ENCODE measurements around the gene WSCD1. TPM values are rescaled to one million over a fixed set of nuclear protein-coding genes. Genes with fewer than 3 reads are reported as not detected.

WSCD1 gene
- total RNA-seq, 1 experiment from 2014 or later, result 57.0 TPM

DNA sequence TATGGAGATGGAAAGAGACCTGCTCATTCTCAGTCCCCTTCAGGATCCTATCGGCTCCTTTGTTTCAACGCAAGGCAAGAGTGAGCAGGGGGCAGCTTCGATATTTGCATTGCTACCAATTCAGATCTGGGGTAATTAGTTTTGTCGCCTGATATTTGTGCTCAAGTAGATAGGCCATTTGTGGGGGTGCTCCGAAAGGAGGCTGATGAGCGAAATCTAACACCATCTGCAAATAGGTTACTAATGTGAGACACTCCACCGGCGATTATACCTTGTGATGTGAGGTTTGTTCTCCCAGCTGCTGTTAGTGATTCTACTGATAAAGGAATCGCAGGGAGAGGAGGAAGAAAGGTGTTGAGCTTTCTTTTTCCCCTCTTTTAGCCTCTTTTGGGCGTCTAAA, 31.5 kb downstream of the WSCD1 start:
- CTCF ChIA-PET, result no interaction called here
- intact Hi-C loops (cut with micrococcal nuclease), result no loop called here
- peaks cover 22% of the 10 kb centered on the region for H3K36me3 ChIP-seq (ENCODE audit: low read depth, low read length)
- no peak overlapping the region for H3K4me3 ChIP-seq (ENCODE audit: low read length)
- DNase-seq (no peak), ATAC-seq (no peak)
- no peaks in the 10 kb centered on the region for H3K9me2 ChIP-seq (replicated peaks; ENCODE audit: low read length)
- H3K9me3 ChIP-seq (ENCODE audit: low read length), result no peaks in the 10 kb centered on the region
- H3K4me1 ChIP-seq (ENCODE audit: insufficient read depth, low read length), result peaks cover 21% of the 10 kb centered on the region
- BruUV-seq (replicated peaks), result no TSS peak
- H3F3A ChIP-seq (ENCODE audit: low read length, unreplicated experiment), result no peaks in the 10 kb centered on the region
- POLR2A ChIA-PET (ENCODE audit: unreplicated experiment), result interaction anchor here (0.6 kb wide), 1 partner anchor 411 kb away, joined by 3 read pairs; no protein-coding TSS in a partner anchor
- H3K27me3 ChIP-seq (ENCODE audit: low read length), result no peaks in the 10 kb centered on the region
- no peaks in the 10 kb centered on the region for H4K20me1 ChIP-seq (ENCODE audit: low read length)
- no peak overlapping the region for H3K4me2 ChIP-seq (ENCODE audit: low read length)
- H3K9ac ChIP-seq (ENCODE audit: low read length), result no peak overlapping the region
- no peak for TF ChIP-seq EZH2phosphoT487 (IDR thresholded peaks at IDR 0.05; ENCODE audit: borderline replicate concordance, low read length)
- TF ChIP-seq, protein P1, sequence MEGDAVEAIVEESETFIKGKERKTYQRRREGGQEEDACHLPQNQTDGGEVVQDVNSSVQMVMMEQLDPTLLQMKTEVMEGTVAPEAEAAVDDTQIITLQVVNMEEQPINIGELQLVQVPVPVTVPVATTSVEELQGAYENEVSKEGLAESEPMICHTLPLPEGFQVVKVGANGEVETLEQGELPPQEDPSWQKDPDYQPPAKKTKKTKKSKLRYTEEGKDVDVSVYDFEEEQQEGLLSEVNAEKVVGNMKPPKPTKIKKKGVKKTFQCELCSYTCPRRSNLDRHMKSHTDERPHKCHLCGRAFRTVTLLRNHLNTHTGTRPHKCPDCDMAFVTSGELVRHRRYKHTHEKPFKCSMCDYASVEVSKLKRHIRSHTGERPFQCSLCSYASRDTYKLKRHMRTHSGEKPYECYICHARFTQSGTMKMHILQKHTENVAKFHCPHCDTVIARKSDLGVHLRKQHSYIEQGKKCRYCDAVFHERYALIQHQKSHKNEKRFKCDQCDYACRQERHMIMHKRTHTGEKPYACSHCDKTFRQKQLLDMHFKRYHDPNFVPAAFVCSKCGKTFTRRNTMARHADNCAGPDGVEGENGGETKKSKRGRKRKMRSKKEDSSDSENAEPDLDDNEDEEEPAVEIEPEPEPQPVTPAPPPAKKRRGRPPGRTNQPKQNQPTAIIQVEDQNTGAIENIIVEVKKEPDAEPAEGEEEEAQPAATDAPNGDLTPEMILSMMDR (conservative IDR thresholded peaks at IDR 0.05; ENCODE audit: low read depth, low read length), result no peak
- no peak for TF ChIP-seq EZH2 (IDR thresholded peaks at IDR 0.05; ENCODE audit: low read length, unreplicated experiment)
- H2AFZ ChIP-seq (ENCODE audit: low read length), result no peak overlapping the region
- no peaks in the 10 kb centered on the region for H3K79me2 ChIP-seq (ENCODE audit: low read length)
- no peak overlapping the region for H3K27ac ChIP-seq (ENCODE audit: low read length)

DNA sequence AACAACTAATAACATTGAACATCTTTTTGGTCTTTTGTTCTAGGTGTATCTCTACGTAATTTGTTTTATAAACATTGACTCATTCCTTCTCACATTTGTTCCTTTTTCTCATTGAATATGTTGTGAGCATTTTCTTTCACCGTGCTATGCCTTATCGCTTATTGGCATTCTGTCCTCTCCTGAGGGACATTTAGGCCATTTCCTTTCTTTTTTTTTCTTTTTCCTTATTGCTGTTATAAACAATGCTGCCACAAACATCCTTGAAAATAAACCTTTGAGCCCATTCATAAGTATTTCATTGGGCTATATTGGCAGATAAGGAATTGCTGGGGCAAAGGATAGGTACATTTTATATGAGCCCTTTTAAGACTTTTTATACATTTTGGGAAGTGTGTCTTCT, 32.4 kb downstream of the WSCD1 start:
- no peaks in the 10 kb centered on the region for H3F3A ChIP-seq (ENCODE audit: low read length, unreplicated experiment)
- no peaks in the 10 kb centered on the region for H4K20me1 ChIP-seq (ENCODE audit: low read length)
- peaks cover 21% of the 10 kb centered on the region for H3K4me1 ChIP-seq (ENCODE audit: insufficient read depth, low read length)
- H3K27me3 ChIP-seq (ENCODE audit: low read length), result no peaks in the 10 kb centered on the region
- peaks cover 19% of the 10 kb centered on the region for H3K36me3 ChIP-seq (ENCODE audit: low read depth, low read length)
- no peak overlapping the region for H3K4me2 ChIP-seq (ENCODE audit: low read length)
- ATAC-seq (no peak), DNase-seq (no peak)
- H3K9me3 ChIP-seq (ENCODE audit: low read length), result no peaks in the 10 kb centered on the region
- no peak overlapping the region for H3K9ac ChIP-seq (ENCODE audit: low read length)
- ChIA-PET POLR2A (ENCODE audit: unreplicated experiment) (no interaction called here), CTCF (no interaction called here)
- no TSS peak for BruUV-seq (replicated peaks)
- TF ChIP-seq, protein P1 (conservative IDR thresholded peaks at IDR 0.05; ENCODE audit: low read depth, low read length), result no peak
- TF ChIP-seq EZH2phosphoT487 (IDR thresholded peaks at IDR 0.05; ENCODE audit: borderline replicate concordance, low read length) (no peak), EZH2 (IDR thresholded peaks at IDR 0.05; ENCODE audit: low read length, unreplicated experiment) (no peak)
- H3K9me2 ChIP-seq (replicated peaks; ENCODE audit: low read length), result no peaks in the 10 kb centered on the region
- intact Hi-C loops (cut with micrococcal nuclease), result no loop called here
- no peaks in the 10 kb centered on the region for H3K79me2 ChIP-seq (ENCODE audit: low read length)
- no peak overlapping the region for H3K27ac ChIP-seq (ENCODE audit: low read length)
- no peak overlapping the region for H2AFZ ChIP-seq (ENCODE audit: low read length)
- H3K4me3 ChIP-seq (ENCODE audit: low read length), result no peak overlapping the region

DNA sequence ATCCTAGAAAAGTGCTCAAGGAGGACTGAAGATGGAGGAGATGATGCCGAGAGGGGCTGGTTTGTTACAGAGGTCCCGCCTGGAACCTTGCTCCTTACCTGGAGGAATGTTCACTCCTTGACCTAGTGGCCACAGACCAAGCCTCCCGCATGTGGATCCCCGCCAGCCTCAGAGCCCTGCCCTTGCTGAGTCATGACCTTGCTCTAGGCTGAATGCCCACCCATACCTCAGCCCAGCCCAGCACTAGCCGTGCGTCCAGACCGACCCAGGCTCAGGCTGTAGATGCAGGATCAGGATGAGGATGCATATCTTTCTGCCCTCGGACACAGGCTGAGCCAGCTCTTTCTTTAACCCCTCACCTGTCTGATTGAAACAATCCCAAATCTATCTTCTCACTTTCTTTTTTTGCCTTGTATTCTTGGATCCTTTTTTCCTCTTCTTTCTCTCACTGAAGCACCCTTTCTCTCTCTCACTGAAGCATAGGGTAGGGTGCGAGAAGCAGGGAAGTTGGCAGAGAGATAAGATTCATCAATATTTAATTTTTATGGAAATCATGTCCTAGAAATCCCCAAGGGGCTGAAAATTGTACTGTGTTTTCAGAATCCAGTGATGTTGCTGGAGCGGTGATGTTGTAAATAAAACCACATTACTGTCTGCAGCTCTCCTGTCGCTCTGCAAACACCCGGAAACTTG, 34.9 kb downstream of the WSCD1 start:
- no peak overlapping the region for H3K4me2 ChIP-seq (ENCODE audit: low read length)
- H3K9me3 ChIP-seq (ENCODE audit: low read length), result no peaks in the 10 kb centered on the region
- H3K79me2 ChIP-seq (ENCODE audit: low read length), result no peaks in the 10 kb centered on the region
- peak; percentile 38; the same call in 1 of the 2 replicates for ATAC-seq
- no peaks in the 10 kb centered on the region for H3K27me3 ChIP-seq (ENCODE audit: low read length)
- H3K4me1 ChIP-seq (ENCODE audit: insufficient read depth, low read length), result peaks cover 31% of the 10 kb centered on the region
- H3K9me2 ChIP-seq (replicated peaks; ENCODE audit: low read length), result no peaks in the 10 kb centered on the region
- peak; percentile 27 for DNase-seq
- H3K4me3 ChIP-seq (ENCODE audit: low read length), result no peak overlapping the region
- H3K9ac ChIP-seq (ENCODE audit: low read length), result no peak overlapping the region
- ChIA-PET POLR2A (ENCODE audit: unreplicated experiment) (no interaction called here), CTCF (no interaction called here)
- no TSS peak for BruUV-seq (replicated peaks)
- H3K27ac ChIP-seq (ENCODE audit: low read length), result no peak overlapping the region
- H3F3A ChIP-seq (ENCODE audit: low read length, unreplicated experiment), result no peaks in the 10 kb centered on the region
- H2AFZ ChIP-seq (ENCODE audit: low read length), result no peak overlapping the region
- H4K20me1 ChIP-seq (ENCODE audit: low read length), result no peaks in the 10 kb centered on the region
- peaks cover 19% of the 10 kb centered on the region for H3K36me3 ChIP-seq (ENCODE audit: low read depth, low read length)
- intact Hi-C loops (cut with micrococcal nuclease), result no loop called here
- TF ChIP-seq, protein P1 (conservative IDR thresholded peaks at IDR 0.05; ENCODE audit: low read depth, low read length), result no peak
